DND-41 (cell line): ENCODE data around the gene RAD18.

Source experiments
- EZH2 ChIP-seq: IDR thresholded peaks from 3 replicates; pipeline ENCODE4 v1.6.1; 2012; ENCODE audit warnings: borderline replicate concordance, low read depth, mild to moderate bottlenecking, moderate library complexity, low read length, inconsistent platforms; ENCODE audit not compliant: severe bottlenecking
- TF ChIP-seq, protein P1 (sequence below): IDR thresholded peaks from 2 replicates; pipeline ENCODE4 v1.5.1; 2012; ENCODE audit warnings: borderline replicate concordance, low read length, moderate library complexity, mild to moderate bottlenecking; ENCODE audit not compliant: poor library complexity, severe bottlenecking; ENCODE audit errors: extremely low read depth

DNA sequence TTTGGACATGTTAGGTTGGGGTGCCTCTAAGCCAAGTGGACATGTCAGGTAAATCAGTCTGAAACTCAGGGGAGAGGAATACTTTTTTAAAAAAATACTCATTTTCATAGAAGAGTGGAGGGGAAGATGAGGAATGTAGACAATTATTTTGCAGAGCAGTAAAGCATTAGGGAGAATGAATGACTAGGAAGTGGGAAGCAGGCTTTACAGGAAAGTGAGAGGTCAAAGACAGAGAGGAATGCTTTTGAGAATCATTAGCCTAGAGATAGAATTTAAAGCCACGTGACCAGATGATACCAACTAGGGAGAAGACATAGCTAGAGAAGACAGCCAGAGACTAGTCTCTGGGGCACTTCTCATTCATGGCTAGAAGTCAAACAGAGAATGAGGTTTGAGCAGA lies 91.0 kb downstream of the RAD18 start:
- TF ChIP-seq EZH2: no peak
- TF ChIP-seq, protein P1, sequence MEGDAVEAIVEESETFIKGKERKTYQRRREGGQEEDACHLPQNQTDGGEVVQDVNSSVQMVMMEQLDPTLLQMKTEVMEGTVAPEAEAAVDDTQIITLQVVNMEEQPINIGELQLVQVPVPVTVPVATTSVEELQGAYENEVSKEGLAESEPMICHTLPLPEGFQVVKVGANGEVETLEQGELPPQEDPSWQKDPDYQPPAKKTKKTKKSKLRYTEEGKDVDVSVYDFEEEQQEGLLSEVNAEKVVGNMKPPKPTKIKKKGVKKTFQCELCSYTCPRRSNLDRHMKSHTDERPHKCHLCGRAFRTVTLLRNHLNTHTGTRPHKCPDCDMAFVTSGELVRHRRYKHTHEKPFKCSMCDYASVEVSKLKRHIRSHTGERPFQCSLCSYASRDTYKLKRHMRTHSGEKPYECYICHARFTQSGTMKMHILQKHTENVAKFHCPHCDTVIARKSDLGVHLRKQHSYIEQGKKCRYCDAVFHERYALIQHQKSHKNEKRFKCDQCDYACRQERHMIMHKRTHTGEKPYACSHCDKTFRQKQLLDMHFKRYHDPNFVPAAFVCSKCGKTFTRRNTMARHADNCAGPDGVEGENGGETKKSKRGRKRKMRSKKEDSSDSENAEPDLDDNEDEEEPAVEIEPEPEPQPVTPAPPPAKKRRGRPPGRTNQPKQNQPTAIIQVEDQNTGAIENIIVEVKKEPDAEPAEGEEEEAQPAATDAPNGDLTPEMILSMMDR: no peak
